Nephron progenitor cell (in vitro differentiated cells): ENCODE results near the gene SND1.

Source experiments
- DNase-seq: peaks from one replicate; pipeline ENCODE4 v3.0.0; 2021
- H3K27ac Mint-ChIP-seq: 2 replicates; pipeline ENCODE4 v1.8.0; 2021; ENCODE audit warnings: mild to moderate bottlenecking, moderate library complexity, mixed read lengths
- H3K27me3 Mint-ChIP-seq: 2 replicates; pipeline ENCODE4 v1.8.0; 2021; ENCODE audit warnings: mild to moderate bottlenecking, low read depth, mixed read lengths; ENCODE audit not compliant: poor library complexity
- H3K36me3 Mint-ChIP-seq: 2 replicates; pipeline ENCODE4 v1.8.0; 2021; ENCODE audit warnings: low read depth, mixed read lengths
- H3K4me1 Mint-ChIP-seq: 2 replicates; pipeline ENCODE4 v1.8.0; 2021; ENCODE audit warnings: mixed read lengths
- H3K4me3 Mint-ChIP-seq: 2 replicates; pipeline ENCODE4 v1.8.0; 2021; ENCODE audit warnings: mild to moderate bottlenecking, moderate library complexity, mixed read lengths
- H3K9me3 Mint-ChIP-seq: 2 replicates; pipeline ENCODE4 v1.8.0; 2021; ENCODE audit warnings: mild to moderate bottlenecking, moderate library complexity, mixed read lengths
- CTCF ChIP-seq: fragments of 200-600 bp; sonication (generic); IDR thresholded peaks from 2 replicates; pipeline ENCODE4 v1.5.0; 2021; ENCODE audit warnings: antibody characterized with exemption

SND1 gene

GRCh38 chr7:128074736-128075135 is 422.7 kb downstream of the SND1 start:
- Mint-ChIP-seq H3K27ac (peak overlapping the region; percentile 71), H3K4me1 (peaks cover 49% of the 10 kb centered on the region), H3K4me3 (no peak overlapping the region), H3K36me3 (peaks cover 15% of the 10 kb centered on the region), H3K27me3 (peaks cover 8% of the 10 kb centered on the region), H3K9me3 (no peaks in the 10 kb centered on the region)
- DNase-seq: no peak
- TF ChIP-seq CTCF: no peak

- Mint-ChIP-seq H3K4me3 (no peak overlapping the region), H3K27ac (peak overlapping the region; percentile 71), H3K36me3 (peaks cover 16% of the 10 kb centered on the region), H3K4me1 (peaks cover 53% of the 10 kb centered on the region), H3K27me3 (peaks cover 8% of the 10 kb centered on the region), H3K9me3 (no peaks in the 10 kb centered on the region)
- no peak for TF ChIP-seq CTCF
- peak; percentile 26 for DNase-seq
These were observed 423.5 kb downstream of the SND1 start for GRCh38 chr7:128075242-128076095.

GRCh38 chr7:128076196-128076795 is 424.3 kb downstream of the SND1 start:
- no peak for DNase-seq
- peak overlapping the region; percentile 19 for H3K27ac Mint-ChIP-seq
- peaks cover 54% of the 10 kb centered on the region for H3K4me1 Mint-ChIP-seq
- peaks cover 8% of the 10 kb centered on the region for H3K27me3 Mint-ChIP-seq
- peaks cover 8% of the 10 kb centered on the region for H3K36me3 Mint-ChIP-seq
- TF ChIP-seq CTCF: no peak
- no peak overlapping the region for H3K4me3 Mint-ChIP-seq
- no peaks in the 10 kb centered on the region for H3K9me3 Mint-ChIP-seq

GRCh38 chr7:128076796-128077271 is 424.8 kb downstream of the SND1 start:
- Mint-ChIP-seq H3K27me3 (peaks cover 8% of the 10 kb centered on the region), H3K27ac (no peak overlapping the region), H3K9me3 (no peaks in the 10 kb centered on the region), H3K4me3 (no peak overlapping the region), H3K36me3 (peaks cover 4% of the 10 kb centered on the region), H3K4me1 (peaks cover 56% of the 10 kb centered on the region)
- no peak for TF ChIP-seq CTCF
- no peak for DNase-seq

GRCh38 chr7:128078309-128078708 is 426.3 kb downstream of the SND1 start:
- peaks cover 63% of the 10 kb centered on the region for H3K4me1 Mint-ChIP-seq
- no peaks in the 10 kb centered on the region for H3K9me3 Mint-ChIP-seq
- TF ChIP-seq CTCF: no peak
- H3K27ac Mint-ChIP-seq: no peak overlapping the region
- H3K27me3 Mint-ChIP-seq: peaks cover 6% of the 10 kb centered on the region
- peaks cover 4% of the 10 kb centered on the region for H3K36me3 Mint-ChIP-seq
- H3K4me3 Mint-ChIP-seq: no peak overlapping the region
- DNase-seq: no peak
